ENCODE data around the gene MYLK.
"Not testable (repeated sequence)": the region's sequence is repeated elsewhere in the genome, so short reads cannot be mapped to it uniquely, and the experiment has no call there.

The MYLK gene

GRCh38 chr3:123618076-123618708 lies 265.9 kb downstream of the MYLK start:
- peak; percentile 38 to 45 for DNase-seq

DNA sequence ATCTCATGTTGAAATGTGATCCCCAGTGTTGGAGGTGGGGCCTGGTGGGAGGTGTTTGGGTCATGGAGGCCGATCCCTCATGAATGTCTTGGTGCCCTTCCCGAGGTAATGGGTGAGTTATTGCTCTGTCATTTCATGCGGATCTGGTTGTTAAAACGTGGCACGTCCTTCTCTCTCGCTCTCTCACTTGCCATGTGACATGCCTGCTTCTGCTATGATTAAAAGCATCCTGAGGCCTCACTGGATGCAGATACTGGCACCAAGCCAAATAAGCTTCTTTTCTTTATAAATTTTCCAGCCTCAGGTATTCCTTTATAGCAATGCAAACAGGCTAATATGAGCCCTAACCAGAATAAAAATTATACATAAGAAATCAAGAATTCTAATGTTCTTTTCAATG lies 267.5 kb downstream of the MYLK start:
- DNase-seq = no peak

DNA sequence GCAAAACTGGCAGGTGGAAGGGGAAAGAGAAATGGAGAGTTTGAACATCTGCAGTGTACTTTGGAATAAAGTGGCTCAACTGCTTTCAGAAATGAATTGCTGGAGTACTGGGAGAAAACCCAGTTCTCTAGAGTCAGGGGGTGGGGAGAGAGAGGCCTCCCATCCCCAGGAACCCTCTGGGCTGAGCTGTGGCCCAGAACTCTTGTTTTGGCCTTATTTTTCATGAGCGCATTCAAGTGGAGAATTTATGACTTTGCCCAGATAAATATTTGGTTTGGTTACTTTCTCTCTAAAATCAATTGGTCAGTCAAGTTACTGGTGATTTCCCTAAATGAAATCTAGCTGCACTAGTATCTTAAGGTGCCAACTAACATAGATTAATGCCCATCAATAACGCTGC lies 270.6 kb downstream of the MYLK start:
- DNase-seq = no peak

- DNase-seq = not testable (repeated sequence)
These were observed 272.5 kb downstream of the MYLK start for GRCh38 chr3:123611674-123612073.

DNA sequence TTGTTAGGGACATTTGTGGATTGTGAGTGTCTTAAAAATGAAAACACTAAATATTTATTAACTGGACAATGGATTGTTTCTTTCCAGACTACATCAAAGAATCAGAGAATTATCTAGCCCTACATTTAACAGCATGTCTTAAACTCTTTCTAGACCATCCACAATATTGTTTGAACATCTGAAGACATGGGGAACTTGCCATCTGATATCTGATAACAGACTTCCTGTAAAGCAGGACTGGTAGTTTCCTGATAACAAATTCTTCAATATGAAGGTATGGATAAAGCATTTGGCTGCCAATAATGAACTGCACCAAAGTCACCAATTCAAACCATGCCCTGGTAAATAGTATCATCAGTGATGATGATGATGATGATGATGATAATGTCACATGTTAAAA lies 273.1 kb downstream of the MYLK start:
- no peak for DNase-seq

GRCh38 chr3:123610331-123610730 lies 273.8 kb downstream of the MYLK start:
- DNase-seq = no peak

DNA sequence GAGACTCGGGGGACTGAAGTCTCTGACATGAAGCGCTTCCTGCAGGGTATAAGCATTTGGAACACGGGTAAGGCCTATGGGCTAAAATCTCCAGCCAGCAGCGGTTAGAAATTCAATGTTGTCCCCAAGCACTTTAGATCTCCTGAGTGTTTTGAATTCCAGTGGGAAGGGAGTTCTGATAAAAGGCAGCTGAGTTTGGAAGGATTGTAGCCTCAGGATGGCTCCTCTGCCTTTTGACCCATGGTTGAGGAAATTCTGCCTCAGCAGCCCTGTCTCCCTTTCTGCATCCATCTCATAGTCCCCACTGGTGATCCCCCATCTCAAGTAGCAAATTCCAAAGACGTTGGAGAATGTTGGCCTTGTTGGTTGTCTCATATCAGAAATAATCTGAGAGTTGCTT lies 275.1 kb downstream of the MYLK start:
- no peak for DNase-seq

DNA sequence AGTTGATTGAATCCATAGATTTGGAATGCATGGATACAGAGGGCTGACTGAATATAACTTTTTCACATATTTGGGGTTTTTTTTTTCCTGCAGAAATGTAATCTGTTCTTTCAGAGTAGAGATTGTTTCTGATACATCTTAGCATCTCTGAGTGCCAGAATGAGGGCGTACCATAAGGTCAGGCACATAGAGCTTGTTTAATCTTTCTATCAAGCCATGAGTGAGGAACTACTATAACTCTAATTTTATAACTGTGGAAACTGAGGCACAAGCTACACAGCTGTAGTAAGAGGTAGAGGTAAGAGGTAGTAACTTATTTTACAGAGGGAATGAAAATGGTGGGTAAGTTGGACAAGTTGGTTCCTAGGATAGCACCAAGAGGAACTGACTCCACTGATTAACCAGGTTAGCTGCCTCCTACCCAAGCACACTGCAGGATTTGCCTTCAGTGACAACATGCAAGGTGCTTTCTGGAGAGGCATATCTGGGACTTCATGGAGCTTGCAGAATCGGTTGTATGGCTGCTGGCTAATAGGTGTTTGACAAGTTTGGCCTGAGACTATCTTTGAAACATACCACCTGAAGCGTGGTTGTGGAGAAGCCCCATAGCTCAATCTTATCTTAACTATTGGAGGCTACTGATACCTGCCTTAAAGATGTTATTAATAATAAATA lies 275.7 kb downstream of the MYLK start:
- DNase-seq = no peak

GRCh38 chr3:123606527-123606926 lies 277.6 kb downstream of the MYLK start:
- no peak for DNase-seq

DNA sequence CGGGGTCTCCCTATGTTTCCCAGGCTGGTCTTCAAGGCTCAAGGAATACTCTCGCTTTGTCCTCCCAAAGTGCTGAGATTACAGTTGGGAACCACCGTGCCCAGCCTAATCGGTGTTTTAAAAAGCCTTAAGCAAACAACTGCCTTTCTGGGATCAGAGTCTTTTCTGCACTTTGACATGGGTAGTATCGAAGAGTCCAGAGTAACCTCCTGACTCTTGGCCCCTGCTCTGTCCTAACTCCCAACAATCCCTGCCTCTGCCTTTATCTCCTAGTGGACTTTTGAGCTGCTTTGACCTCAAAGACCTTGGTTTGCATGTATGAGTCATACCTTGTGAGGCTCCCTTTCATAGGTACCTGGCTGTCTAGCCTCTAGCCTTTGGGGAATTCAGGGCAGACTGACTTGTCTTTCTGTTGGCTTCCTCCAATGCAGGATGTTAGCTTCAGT lies 278.3 kb downstream of the MYLK start:
- DNase-seq = no peak

DNA sequence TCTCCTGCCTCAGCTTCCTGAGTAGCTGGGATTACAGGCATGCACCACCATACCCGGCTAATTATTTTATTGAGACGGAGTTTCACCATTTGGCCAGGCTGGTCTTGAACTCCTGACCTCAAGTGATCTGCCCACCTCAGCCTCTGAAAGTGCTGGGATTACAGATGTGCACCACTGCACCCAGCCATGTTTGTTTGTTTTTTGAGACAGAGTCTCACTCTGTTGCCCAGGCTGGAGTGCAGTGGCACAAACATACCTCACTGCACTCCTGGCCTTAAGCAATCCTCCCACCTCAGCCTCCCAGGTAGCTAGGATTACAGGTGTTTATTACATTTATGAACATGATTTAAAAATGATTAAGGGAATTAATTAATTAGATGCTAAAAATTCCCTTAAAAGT lies 281.0 kb downstream of the MYLK start:
- not testable (repeated sequence) for DNase-seq

GRCh38 chr3:123602325-123602724 lies 281.8 kb downstream of the MYLK start:
- DNase-seq = no peak

GRCh38 chr3:123600863-123601262 lies 283.3 kb downstream of the MYLK start:
- not testable (repeated sequence) for DNase-seq

GRCh38 chr3:123597561-123597960 lies 286.6 kb downstream of the MYLK start:
- no peak for DNase-seq

DNA sequence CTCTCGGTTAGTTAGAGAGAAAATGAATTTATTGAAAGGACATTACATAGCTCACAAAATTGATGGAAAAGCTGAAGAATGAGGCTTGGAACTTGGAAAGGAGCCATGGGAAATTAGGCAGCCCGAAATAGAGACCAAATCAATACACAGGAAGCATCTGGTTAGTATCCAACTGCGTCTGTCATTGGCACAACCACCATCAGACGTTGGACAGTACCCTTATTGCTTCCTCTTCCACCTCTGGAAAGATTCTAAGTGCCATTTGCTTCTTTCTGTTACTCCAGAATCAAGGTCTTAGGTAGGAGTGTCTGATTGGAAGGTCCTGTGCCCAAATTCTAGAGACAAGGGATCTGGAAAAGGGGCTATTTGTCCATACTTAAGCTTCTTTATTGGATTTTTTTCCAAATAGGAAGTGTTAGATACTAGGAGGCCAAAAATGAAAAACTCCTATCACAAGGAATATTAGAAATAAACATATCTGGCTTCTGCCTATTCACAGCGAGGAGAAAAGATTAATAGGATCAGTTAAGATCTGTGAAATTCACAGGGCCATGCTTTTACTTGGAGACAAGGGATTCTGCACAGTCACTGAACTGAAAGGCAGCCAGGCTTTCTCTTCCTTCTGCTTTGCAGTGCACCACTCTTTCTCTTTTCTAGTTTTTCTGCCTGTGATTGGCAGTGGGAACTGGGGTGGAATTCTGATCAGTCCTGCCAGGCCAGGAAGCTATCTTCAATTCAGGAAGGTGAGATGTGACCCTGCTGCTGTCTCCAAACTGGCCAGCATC lies 288.5 kb downstream of the MYLK start:
- no peak for DNase-seq

DNA sequence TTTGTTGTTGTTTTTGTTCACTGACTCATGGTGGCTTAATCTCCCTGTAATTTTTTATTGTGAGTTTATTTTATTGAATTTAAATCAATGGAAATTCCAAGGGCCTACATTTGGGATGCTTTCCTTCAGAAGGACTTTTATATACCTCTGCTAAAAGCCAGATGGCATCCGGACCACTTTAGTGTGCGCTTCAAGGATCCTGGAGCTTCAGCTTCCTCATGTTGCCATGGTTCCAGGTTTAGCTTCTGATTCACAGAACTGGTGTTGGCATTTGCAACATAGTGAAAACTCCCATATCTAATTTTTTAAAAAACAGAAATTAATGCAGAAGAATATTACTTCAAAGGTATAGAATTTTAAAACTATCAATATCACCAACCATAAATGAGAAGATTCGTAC lies 290.8 kb downstream of the MYLK start:
- DNase-seq = no peak

DNA sequence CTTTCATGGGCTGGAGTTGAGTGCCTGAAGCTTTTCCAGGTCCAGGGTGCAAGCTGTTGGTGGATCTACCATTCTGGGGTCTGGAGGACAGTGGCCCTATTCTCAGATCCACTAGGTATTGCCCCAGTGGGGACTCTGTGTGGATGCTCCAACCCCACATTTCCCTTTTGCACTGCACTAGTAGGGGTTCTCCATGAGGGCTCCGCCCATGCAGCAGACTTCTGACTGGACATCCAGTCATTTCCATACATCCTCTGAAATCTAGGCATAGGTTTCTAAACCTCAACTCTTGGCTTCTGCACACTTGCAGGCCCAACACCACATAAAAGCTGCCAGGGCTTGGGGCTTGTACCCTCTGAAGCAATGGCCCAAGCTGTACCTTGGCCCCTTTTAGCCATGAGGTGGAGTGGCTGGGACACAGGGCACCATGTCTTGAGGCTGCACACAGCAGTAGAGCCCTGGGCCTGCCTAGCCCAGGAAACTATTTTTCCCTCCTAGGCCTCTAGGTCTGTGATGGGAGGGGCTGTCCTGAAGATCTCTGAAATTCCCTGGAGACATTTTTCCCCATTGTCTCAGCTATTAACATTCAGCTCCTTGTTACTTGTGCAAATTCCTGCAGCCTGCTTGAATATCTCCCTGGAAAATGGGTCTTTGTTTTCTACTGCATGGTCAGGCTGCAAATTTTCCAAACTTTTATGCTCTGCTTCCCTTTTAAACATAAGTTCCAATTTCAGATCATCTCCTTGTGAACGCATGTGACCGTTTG lies 293.3 kb downstream of the MYLK start:
- DNase-seq = no peak

- no peak for DNase-seq
These were observed 296.7 kb downstream of the MYLK start for GRCh38 chr3:123587401-123587800.

- no peak for DNase-seq
These were observed 297.2 kb downstream of the MYLK start for GRCh38 chr3:123586968-123587367.

- DNase-seq = peak; percentile 25
These were observed 298.0 kb downstream of the MYLK start for GRCh38 chr3:123586131-123586530.

GRCh38 chr3:123584988-123585937 lies 298.9 kb downstream of the MYLK start, which contains the start of gene HACD2:
Gene HACD2, minus strand, starts transcription at chr3:123585053. Its CDS starts 26 bp downstream, at chr3:123585027.
- peak; percentile 96 to 98 for DNase-seq
